Measurements from ENCODE around the gene PLEKHO2.

PLEKHO2 gene

GRCh38 chr15:64894395-64895056 is 52.8 kb downstream of the PLEKHO2 start:
- peak; percentile 73 to 77 for DNase-seq

- peak; percentile 47 to 50 for DNase-seq
Measured at GRCh38 chr15:64895285-64896065, 53.8 kb downstream of the PLEKHO2 start.

GRCh38 chr15:64896371-64897069 is 54.8 kb downstream of the PLEKHO2 start:
- no peak for DNase-seq

GRCh38 chr15:64897345-64897985 is 55.8 kb downstream of the PLEKHO2 start:
- no peak for DNase-seq

- no peak for DNase-seq
Measured at GRCh38 chr15:64898406-64898805, 56.7 kb downstream of the PLEKHO2 start.

GRCh38 chr15:64901141-64901540 is 59.4 kb downstream of the PLEKHO2 start:
- no peak for DNase-seq

GRCh38 chr15:64901914-64902313 is 60.2 kb downstream of the PLEKHO2 start:
- no peak for DNase-seq

- DNase-seq: no peak
Measured at GRCh38 chr15:64902863-64903262, 61.1 kb downstream of the PLEKHO2 start.

- DNase-seq: no peak
Measured at GRCh38 chr15:64903326-64903950, 61.7 kb downstream of the PLEKHO2 start.

- no peak for DNase-seq
Measured at GRCh38 chr15:64904189-64904588, 62.5 kb downstream of the PLEKHO2 start.

GRCh38 chr15:64905119-64905831 is 63.6 kb downstream of the PLEKHO2 start:
- DNase-seq: peak; percentile 87 to 90

GRCh38 chr15:64905941-64906340 is 64.2 kb downstream of the PLEKHO2 start:
- DNase-seq: no peak

GRCh38 chr15:64906402-64906801 is 64.7 kb downstream of the PLEKHO2 start:
- no peak for DNase-seq

- DNase-seq: no peak
Measured at GRCh38 chr15:64907991-64908390, 66.3 kb downstream of the PLEKHO2 start.

- DNase-seq: no peak
Measured at GRCh38 chr15:64909546-64909945, 67.8 kb downstream of the PLEKHO2 start.

- DNase-seq: peak; percentile 67 to 74
Measured at GRCh38 chr15:64911311-64912186, 69.8 kb downstream of the PLEKHO2 start, which contains the start of gene ANKDD1A. ANKDD1A (plus strand) TSS chr15:64911902; CDS start chr15:64911931, 29 bp downstream.

GRCh38 chr15:64912379-64913325 is 70.9 kb downstream of the PLEKHO2 start:
- DNase-seq: no peak

- no peak for DNase-seq
Measured at GRCh38 chr15:64915518-64916227, 74.0 kb downstream of the PLEKHO2 start.

GRCh38 chr15:64916365-64916764 is 74.7 kb downstream of the PLEKHO2 start:
- DNase-seq: no peak
